Stimulated activated CD8-positive, alpha-beta memory T cell treated with anti-CD3 and anti-CD28 coated beads, Interleukin-7, amount 100 ng/mL, for 4 hours (primary cell): ENCODE data around the gene CARD14.
"Not testable (repeated sequence)": the region's sequence is repeated elsewhere in the genome, so short reads cannot be mapped to it uniquely, and the experiment has no call there.

ENCODE experiments used
- DNase-seq, 2 donors: peaks; one replicate each; pipeline ENCODE4 v3.0.0-alpha.2; 2020; ENCODE audit warnings: low read depth in 2 of 2

CARD14 gene

GRCh38 chr17:80183581-80184422, 14.0 kb downstream of the CARD14 start:
- DNase-seq: no peak

- DNase-seq: no peak
Observed at GRCh38 chr17:80184423-80184714, 14.5 kb downstream of the CARD14 start.

GRCh38 chr17:80185968-80186367, 16.1 kb downstream of the CARD14 start:
- no peak for DNase-seq

- no peak for DNase-seq
Observed at GRCh38 chr17:80187090-80187489, 17.3 kb downstream of the CARD14 start.

- DNase-seq: no peak
Observed at GRCh38 chr17:80187515-80187941, 17.7 kb downstream of the CARD14 start.

- DNase-seq: no peak
Observed at GRCh38 chr17:80189611-80190010, 19.8 kb downstream of the CARD14 start.

GRCh38 chr17:80190716-80191115, 20.9 kb downstream of the CARD14 start:
- DNase-seq: no peak

GRCh38 chr17:80191192-80191591, 21.4 kb downstream of the CARD14 start:
- no peak for DNase-seq

GRCh38 chr17:80191865-80192661, 22.2 kb downstream of the CARD14 start:
- no peak for DNase-seq

GRCh38 chr17:80195141-80195540, 25.3 kb downstream of the CARD14 start:
- no peak for DNase-seq

- DNase-seq: peak; percentile 5 to 43
Observed at GRCh38 chr17:80195671-80196529, 26.1 kb downstream of the CARD14 start.

GRCh38 chr17:80196652-80197051, 26.8 kb downstream of the CARD14 start:
- no peak for DNase-seq

- DNase-seq: no peak
Observed at GRCh38 chr17:80198144-80198661, 28.4 kb downstream of the CARD14 start.

GRCh38 chr17:80199295-80199694, 29.5 kb downstream of the CARD14 start:
- DNase-seq: not testable (repeated sequence)

GRCh38 chr17:80201446-80201845, 31.6 kb downstream of the CARD14 start:
- no peak for DNase-seq

GRCh38 chr17:80202197-80202596, 32.4 kb downstream of the CARD14 start:
- no peak for DNase-seq

GRCh38 chr17:80203471-80203963, 33.7 kb downstream of the CARD14 start:
- no peak for DNase-seq

- DNase-seq: no peak
Observed at GRCh38 chr17:80204626-80205468, 35.0 kb downstream of the CARD14 start.

GRCh38 chr17:80205811-80206210, 36.0 kb downstream of the CARD14 start:
- no peak for DNase-seq

- DNase-seq: no peak
Observed at GRCh38 chr17:80208050-80208449, 38.2 kb downstream of the CARD14 start.

GRCh38 chr17:80209765-80210164, 39.9 kb downstream of the CARD14 start:
- DNase-seq: no peak
